Head of caudate nucleus (tissue), 42 donors: ENCODE results near the gene BCL6B.

Experiments used
- DNase-seq, 42 donors: peaks; one replicate each; pipeline versions ENCODE4 v3.0.0 to v3.0.0-alpha.2; 2020 to 2021; ENCODE audit warnings: mixed read lengths in 7 of 42
- intact Hi-C: fragments of 100-400 bp; cut with DNase I; formaldehyde crosslinking; loops from one replicate; pipeline ENCODE4 v1.15.0; 2022

The BCL6B gene

DNA sequence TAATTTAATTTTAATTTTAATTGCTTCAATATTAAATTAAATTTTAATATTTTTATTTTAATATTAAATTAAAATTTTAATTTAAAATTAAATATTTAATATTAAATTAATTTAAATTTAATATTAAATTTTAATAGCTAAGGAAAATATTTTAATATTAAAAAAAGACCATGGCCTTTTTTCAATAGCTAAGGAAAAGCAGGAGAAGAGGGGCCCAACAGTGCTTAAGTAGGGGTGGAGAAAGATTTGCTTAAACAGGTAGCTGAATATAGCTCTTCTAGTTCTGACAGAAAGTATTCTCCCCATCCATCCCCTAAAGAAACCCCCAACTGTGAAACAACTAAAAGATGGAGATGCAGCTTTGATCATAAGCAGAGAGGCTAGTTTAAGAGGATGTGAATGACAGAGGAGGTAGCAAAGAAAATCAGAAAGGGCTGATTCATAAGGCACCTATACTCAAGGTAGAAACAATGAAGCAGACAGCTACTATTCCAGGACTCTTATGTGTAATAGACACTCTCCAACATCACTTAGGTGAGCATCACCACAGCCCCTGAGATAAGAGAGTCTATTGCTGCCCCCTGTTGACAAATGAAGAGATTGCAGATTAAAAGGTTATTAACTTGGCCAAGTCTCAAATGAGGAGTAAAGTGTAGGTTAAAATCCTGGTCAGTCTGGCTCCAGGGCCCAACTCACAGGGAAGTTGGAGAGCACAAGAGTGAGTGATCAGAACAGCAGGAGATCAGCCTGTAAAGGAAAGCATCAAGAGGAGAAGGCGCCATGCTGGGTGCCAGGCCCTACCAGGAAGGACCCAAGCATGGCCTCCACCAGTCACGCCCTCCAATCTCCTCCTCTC, 18.2 kb upstream of the BCL6B start:
- peak in 7 of 42 donors; percentile 36 to 74 (median 53) for DNase-seq

DNA sequence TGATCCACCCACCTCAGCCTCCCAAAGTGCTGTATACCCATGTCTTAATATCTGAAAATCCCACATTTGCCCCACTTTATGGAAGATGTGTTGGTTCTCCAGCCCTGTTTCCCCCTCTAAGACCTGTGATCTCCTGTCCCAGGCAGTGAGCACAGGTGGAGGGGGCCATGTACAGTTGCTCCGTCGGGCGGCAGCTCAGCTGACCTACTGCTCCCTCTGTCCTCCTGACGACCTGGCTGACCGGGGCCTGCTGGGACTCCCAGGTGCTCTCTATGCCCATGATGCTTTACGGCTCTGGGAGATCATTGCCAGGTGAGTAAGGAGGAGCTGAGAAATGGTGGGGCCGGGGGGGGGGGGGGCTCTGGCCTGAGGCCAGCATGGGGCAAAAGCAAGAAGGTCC, 17.1 kb upstream of the BCL6B start:
- DNase-seq, result no peak
- intact Hi-C loops, result loop anchor here (10.0 kb wide), 1 partner anchor 161 kb away; no protein-coding TSS in a partner anchor

More for the DNA sequence above, 18.2 kb upstream of the BCL6B start:
- intact Hi-C loops, result loop anchor here (5.0 to 10.0 kb wide), 2 partner anchors 92 to 160 kb away; no protein-coding TSS in a partner anchor

DNA sequence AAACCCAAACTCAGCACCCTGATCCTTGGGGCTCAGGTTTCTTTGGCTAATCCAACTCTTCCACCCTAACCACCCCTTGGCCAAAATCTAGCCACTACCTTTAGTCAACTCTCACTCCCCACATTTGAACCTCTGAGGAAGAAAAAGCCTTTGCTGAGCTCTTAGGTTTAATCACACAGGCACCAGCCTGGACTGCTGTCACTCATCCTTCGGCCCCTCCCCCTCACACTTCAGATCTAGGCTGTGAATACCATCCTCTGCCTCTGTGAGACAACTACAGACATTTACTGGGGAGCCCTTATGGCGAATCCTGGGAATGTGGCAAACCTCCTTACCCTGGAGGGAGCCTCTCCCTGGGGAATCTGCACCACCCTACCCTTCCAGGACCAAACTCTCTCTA, 15.7 kb upstream of the BCL6B start:
- intact Hi-C loops, result loop anchor here (10.0 kb wide), 1 partner anchor 162 kb away; no protein-coding TSS in a partner anchor
- DNase-seq, result no peak

DNA sequence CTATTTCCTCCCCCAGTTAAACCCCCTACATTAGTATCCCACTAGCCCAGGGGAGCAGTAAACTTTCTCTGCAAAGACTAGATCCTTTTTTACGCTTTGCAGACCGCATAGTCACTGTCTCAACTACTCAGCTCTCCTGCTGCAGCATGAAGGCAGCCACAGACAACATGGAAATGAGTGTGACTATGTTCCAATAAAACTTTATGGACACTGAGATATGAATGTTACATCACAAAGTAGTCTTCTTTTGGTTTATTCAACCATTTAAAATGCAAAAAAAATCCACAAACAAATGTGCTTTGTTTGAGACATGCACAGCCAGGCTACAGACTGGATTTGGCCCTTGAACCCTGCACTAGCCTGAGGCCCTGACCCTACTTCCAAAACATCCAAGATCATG, 12.3 kb upstream of the BCL6B start:
- intact Hi-C loops, result loop anchor here (5.0 kb wide), 1 partner anchor 358 kb away; the partner anchor contains the start of genes C17orf100 and MED31
- DNase-seq, result no peak

DNA sequence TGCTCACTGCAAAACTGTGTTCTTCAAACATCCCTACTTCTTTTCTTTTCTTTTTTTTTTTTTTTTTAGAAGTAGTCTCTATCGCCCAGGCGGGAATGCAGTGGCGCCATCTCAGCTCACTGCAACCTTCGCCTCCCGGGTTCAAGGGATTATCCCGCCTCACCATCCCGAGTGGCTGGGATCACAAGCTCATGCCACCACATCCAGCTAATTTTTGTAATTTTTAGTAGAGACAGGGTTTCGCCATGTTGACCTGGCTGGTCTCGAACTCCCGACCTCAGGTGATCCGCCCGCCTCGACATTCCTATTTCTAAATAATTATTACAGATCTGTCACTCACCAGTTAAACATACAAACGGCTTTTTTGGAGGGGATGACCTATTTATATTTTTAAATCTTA, 11.4 kb upstream of the BCL6B start:
- intact Hi-C loops, result loop anchor here (5.0 kb wide), 1 partner anchor 359 kb away; the partner anchor contains the start of genes C17orf100 and MED31
- no peak for DNase-seq

DNA sequence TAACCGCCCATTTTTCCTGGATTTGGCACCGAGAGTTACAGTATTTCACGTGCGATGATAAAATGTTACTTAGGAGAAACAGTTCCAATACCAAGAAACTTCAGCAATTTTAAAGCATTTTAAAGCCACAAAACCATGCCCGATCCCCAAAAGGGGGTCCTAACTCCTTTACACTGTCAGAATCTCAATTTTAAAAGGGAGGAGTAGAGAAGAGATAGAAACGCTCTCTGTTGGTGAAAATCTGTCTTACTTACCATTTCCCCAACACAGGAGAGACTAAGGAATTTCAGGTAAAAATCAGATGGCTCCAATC, 11.0 kb upstream of the BCL6B start:
- intact Hi-C loops, result loop anchor here (5.0 kb wide), 1 partner anchor 360 kb away; the partner anchor contains the start of genes C17orf100 and MED31

DNA sequence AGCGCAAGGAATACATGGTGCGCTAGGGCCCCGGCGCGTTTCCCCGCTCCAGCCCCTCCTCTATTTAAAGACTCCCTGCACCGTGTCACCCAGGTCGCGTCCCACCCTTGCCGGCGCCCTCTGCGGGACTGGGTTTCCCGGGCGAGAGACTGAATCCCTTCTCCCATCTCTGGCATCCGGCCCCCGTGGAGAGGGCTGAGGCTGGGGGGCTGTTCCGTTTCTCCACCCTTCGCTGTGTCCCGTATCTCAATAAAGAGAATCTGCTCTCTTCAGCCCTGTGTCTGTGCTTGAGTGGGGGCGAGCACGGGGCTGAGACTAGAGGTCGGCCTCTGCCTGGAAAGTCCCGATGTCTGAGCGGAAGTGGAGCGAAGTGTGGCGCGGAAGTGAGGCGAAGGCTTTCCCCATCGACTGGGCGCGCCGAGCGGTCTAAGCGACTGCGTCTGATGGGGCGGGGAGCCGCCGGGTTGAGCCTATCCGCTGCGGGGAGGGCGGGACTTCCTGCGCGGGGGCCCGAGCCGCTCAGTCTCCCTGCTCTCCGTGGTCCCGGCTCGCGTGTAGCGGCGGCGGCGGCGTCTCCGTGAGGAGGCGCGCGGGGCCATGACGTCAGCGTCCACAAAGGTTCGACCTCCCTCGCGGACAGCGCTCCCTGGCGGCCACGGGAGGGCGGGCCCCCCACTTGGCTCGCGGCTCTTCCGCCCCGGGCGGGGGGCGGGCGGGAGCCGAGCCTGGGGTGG, 8.4 kb upstream of the BCL6B start:
- intact Hi-C loops, result loop anchor here (5.0 kb wide), 1 partner anchor 362 kb away; the partner anchor contains the start of genes C17orf100 and MED31
- peak; percentile 95 to 99 (median 98) for DNase-seq

More for the DNA sequence above, 11.0 kb upstream of the BCL6B start:
- no peak for DNase-seq

DNA sequence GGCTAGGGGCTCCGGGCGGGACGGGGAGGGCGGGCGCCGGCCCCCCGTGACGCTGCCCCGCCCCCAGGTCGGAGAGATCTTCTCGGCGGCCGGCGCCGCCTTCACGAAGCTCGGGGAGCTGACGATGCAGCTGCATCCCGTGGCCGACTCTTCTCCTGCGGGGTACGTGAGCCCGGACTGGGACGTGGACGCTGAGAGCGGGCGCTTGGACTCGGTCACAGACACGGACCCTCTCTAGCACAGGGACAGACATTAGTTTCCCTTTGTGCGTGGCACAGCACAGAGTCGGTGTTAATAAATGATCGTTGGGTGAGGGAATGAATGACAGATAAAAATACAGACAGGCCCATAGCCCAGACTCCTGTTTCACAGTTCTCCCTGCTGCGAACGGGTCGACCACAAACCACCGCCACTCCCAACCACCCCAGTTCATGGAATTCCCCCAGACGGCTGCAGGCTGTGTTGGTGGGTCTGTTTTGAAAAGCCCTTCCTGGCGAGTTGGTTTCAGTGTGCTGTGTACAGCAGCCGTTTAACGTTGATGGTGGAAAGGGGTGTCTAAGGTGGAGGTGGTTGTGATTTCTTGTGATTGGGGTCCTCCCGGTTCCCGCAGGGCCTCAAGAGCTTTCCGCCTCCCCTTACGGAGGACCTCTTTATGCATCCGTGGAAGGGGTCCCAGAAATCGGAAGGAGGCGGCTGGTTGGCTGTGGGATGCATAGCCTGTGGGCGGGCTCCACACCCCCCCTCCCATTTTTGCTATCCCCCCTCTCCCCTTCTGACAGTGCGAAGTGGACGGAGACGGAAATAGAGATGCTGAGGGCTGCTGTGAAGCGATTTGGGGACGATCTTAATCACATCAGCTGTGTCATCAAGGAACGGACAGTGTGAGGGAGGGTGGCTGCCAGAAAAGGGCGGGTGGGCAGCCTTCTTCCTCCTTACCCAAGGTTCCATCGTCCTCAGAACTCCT, 7.6 kb upstream of the BCL6B start:
- intact Hi-C loops, result loop anchor here (5.0 kb wide), 1 partner anchor 363 kb away; the partner anchor contains the start of genes C17orf100 and MED31
- DNase-seq, result peak in 4 of 42 donors; percentile 29 to 42 (median 40)

DNA sequence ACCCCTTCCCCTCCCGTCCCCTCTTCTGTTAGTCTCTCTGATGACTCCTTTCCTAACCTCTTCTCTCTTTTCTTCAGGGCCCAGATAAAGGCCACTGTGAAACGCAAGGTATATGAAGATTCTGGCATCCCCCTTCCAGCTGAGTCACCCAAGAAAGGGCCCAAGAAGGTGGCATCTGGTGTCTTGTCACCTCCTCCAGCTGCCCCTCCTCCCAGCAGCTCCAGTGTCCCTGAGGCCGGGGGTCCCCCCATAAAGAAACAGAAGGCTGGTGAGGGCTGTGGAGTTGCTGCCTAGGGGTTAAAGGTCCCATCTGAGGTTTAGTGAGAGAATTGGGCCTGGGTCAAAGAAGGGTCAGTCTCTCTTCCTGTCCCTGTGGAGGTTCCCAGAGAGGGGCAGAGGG, 6.4 kb upstream of the BCL6B start:
- DNase-seq, result no peak
- intact Hi-C loops, result no loop called here

DNA sequence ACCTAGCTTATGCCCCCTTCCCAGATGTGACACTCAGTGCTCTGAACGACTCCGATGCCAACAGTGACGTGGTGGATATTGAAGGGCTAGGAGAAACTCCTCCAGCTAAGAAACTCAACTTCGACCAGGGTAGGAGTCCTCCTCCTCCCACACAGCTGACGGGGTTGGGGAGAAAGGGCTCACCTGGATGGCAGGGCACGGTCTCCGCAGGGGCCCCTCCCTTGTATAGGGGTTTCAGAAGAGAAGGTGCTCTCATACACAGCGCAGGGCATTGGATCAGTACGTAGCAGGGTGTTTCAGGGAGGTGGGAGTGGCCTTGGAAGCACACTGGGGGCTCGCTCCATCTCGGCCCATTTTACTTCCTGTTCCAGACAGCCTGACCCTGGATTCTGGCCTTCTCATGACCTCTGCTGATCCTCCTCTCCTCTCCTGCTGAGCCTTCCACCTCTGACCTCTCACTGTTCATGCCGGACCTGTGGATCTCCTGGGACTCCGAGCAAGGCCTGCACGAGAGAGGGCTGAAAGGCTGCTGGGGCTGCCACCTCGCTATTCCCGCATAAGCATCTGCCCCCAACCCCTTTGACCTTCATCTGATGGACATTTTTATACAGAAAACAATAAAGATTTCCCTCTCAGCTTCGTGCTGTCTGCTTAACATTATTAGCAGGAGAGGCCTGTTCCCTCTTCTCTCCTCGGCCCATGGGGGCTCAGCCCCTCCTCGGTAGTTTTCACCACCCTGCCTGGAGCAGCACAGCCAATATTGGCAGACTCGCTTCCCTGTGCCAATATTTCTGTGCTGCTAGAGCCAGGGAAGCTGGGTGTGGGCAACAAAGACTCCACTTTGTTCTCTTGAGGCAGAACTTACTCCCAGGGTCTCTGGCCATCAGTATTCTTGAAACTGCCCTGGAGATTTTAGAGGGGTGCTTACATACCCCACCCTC, 5.7 kb upstream of the BCL6B start:
- peak in 1 of 42 donors; percentile 16 for DNase-seq
- intact Hi-C loops, result no loop called here

DNA sequence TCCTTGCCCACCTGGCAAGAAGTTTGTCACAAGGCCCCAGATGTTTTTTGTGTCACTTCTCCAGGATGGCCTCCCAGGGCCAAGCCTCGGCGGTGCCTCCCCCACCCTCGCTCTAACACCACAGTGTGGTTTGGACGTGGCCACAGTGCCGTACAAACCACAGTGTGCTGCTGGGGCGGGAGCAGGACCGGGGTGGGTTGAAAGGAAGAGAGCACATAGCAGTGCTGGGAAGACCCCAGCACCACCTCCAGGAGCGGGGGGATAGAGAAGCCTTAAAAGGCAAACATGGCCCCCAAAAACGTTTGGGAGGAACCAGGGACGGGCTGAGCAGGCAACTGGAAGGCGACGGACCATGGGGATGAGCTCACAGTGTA, 5.0 kb upstream of the BCL6B start:
- intact Hi-C loops, result no loop called here
- no peak for DNase-seq

DNA sequence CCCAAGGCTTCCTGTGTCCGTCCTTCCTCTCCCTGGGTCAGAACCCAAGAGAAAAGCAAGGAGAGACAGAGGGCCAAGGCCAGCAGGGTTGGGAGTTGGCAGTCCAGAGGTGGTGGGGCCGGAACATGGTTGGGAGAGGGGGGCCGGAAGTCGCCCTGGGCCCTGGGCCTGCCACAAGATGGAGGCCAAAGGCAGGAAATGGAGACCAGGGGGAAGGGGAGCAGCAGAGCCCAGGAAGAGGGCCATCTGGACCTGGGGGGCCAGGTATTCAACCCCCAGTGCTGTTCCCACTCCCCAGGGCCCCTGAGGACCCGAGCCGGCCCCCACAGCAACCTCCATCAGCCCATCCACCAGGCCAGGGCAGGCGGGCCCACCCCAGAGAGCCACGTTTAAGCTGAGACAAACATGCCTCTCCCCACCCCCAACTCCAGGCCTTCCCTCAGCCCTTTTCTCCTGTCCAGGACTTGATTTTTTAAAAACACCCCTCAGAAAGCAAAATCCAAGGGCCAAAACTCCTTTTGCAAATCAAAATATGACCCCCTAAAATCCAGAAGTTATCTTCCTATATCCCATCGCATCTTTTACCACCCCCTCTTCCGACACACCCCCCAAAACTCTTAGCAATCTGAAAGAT, 4.4 kb upstream of the BCL6B start:
- DNase-seq, result peak in 12 of 42 donors; percentile 26 to 69 (median 43)
- intact Hi-C loops, result no loop called here

DNA sequence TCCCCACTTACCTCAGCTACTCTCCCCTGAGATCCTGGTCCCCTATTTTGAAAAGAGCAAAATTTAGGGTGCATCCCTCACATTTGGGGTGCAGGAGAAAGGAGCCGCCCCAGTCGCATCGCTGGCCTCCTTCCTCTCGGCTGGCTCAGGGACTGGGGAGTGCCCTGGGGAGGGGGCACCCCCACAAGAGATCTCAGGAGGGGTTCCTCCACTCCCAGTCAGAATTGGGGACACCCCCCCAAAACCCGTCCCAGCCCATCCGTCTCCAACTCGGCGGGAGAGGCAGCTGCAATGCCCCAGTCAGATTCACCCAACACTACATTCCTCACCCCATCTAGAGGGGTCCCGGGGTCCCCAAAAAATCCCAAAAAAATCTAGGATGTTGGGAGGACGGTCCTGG, 3.5 kb upstream of the BCL6B start:
- DNase-seq, result peak in 2 of 42 donors; percentile 15 to 27
- intact Hi-C loops, result no loop called here

DNA sequence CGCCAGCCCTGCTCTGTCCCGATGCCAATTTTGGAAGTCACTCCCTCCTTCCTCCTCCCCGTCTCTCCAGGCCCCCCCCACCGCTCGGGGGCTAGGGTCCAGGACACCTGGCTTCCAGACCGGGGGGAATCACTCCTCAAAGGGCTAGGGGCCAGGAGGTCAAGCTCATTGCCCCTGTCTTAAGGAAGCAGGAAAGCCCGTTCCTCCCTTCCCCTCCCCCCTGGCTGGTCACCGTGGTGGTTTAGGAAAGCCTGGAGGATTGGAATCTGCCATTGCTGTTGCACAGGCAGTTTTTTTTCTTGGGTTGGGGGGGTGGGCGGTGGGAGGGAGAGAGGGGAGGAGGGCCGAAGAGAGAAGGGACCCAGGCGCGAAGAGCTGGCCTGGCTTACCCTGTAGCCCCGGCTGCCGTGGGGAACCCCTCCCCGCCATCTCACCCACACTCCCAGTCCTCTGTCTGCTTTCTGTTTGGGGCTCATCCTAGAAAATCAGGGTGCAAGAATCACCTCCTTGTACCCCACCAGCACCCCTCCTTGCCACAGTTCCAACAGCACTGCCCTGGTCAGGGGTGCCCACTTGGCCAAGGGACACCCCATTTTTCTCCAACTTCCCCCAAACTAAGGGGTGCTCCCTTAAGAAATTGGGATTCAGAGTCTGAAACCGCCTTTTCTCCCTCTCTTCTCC, 2.9 kb upstream of the BCL6B start:
- peak in 14 of 42 donors; percentile 24 to 71 (median 43) for DNase-seq

DNA sequence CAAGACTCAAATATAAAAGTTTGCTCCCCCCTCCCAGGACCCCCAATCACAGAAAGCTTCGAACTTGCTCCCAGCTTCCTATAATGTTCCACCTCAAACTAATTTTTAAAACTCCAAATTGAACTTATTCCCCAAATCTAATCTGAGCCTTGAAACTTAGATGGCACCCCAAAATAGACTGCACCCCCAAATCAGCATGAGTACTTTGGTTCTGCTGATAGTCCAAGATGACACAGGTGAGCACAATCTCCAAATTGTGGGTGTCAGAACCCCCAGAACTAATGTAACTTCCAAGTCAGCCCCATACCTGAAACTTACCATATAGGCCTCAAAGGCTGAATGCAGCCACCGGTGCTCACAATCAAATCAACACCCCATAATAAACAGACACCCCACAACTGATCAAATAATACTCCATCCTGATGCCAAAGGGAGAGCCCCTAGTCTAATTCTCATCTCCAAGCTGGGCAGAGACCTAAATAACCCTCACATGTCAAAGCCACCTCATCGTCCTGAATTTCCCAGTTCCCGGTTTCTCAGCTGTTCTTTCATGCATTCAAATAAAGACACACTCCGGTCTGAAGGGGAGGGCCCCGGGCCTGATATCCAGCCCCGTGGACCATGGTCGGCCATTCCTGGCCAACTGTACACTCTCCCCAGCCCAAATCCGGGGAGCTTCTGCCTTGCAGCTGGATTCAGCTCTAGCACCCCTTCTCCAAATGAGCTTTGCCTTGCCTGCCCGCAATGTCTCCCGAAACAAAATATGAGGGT, 1.8 kb upstream of the BCL6B start:
- intact Hi-C loops, result loop anchor here (5.0 kb wide), 1 partner anchor 109 kb away; no protein-coding TSS in a partner anchor
- DNase-seq, result no peak

More for the DNA sequence above, 2.9 kb upstream of the BCL6B start:
- intact Hi-C loops, result loop anchor here (5.0 kb wide), 1 partner anchor 108 kb away; no protein-coding TSS in a partner anchor
